ENCODE measurements around the gene EVL. TPM values are rescaled to one million over a fixed set of nuclear protein-coding genes. Genes with fewer than 3 reads are reported as not detected.

Gene EVL
- total and polyA plus RNA-seq, 12 donors = 26.0 to 79.4 (median 47.6) TPM

DNA sequence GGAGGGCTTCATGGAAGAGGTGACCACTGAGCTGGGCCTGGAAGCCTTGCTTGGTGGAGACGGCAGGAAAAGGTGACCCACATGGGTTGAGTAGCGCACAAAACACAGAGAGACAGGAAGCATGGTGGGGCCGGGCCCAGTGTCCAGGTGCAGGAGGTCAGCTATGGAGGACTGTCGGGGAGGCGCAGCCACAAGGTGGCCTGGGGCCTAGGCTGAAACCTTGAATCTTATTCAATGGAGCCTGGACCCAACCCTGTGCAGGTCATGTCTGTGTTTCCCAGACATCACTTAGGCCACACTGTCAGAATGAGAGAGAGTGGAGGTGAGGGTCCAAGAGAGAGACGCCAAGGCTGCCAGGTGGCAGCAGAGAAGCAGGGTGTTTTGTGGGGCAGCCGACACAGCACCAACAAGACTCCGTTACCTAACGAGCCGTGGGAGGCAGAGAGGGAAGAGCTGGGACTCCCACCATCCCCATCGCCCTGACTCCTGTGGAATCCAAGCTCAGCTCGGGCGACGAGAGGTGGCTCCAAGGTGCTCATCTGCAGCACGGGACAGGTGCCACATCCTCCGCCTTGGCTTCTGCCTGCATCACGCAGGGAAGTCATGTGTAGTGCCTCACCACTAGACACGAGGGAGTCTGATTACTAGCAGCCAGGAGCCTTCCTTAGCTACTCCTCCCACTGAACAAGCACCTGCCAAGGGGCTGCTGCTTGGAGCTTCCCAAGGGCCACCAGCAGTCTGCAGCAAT lies 55.5 kb downstream of the EVL start:
- Histone ChIP-seq H3K4me3 (no peak overlapping the region), H3K4me1 (peaks cover 0 to 7% (median 0%) of the 10 kb centered on the region in 9 donors), H3K27ac (no peak overlapping the region), H3K27me3 (no peaks in the 10 kb centered on the region), H3K9me3 (no peaks in the 10 kb centered on the region), H3K36me3 (peaks cover 0 to 64% (median 0%) of the 10 kb centered on the region in 9 donors)
- no peak for DNase-seq
- intact Hi-C loops (cut with DNase I) = loop anchor here in 1 of 10 donors (10.0 kb wide), 1 partner anchor 74 kb away; no protein-coding TSS in a partner anchor
- TF ChIP-seq, protein P1, sequence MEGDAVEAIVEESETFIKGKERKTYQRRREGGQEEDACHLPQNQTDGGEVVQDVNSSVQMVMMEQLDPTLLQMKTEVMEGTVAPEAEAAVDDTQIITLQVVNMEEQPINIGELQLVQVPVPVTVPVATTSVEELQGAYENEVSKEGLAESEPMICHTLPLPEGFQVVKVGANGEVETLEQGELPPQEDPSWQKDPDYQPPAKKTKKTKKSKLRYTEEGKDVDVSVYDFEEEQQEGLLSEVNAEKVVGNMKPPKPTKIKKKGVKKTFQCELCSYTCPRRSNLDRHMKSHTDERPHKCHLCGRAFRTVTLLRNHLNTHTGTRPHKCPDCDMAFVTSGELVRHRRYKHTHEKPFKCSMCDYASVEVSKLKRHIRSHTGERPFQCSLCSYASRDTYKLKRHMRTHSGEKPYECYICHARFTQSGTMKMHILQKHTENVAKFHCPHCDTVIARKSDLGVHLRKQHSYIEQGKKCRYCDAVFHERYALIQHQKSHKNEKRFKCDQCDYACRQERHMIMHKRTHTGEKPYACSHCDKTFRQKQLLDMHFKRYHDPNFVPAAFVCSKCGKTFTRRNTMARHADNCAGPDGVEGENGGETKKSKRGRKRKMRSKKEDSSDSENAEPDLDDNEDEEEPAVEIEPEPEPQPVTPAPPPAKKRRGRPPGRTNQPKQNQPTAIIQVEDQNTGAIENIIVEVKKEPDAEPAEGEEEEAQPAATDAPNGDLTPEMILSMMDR (IDR thresholded peaks at IDR 0.05) = no peak
- ATAC-seq = no peak
- WGBS, 2 donors = 94 to 96% methylated on average over 18 of the region's 18 CpGs

DNA sequence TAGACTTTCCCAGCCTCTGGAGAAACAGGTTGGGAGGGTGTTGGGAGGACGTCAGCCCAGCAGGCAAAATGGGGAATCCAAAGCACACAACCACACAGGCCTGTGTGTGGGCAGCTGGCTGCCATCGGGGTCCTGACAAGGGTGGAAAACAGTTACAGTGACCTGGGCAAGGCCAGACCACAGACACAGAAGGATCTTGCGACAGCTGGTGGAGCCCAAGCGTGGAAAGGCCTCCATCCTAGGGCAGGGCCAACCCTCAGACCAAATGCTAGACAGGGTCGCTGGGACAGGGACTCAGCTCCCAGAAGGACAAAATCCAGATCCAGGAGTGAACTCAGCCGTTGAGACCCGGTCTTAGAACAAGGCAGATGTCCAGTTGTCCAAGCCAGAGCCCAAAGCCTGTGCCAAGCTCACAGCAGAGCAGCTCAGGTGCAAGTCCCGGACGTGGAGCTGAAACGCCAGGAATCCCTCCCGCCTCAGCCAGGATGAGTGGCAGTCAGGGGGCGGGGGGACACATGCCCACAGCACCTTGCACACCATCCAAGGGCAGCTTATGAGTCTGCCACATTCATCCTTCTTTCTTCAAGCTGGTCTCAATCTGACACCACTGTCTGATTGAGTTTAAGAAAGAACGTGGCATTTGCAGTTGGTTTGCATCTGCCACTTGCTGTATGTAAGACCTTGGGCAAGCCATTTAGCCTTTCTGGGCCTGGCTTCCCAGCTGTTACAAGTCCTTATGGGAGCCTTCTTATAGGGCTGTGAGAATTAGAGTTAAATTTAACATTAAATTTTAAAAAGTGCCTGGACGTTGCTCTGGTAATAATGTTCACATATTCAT lies 56.6 kb downstream of the EVL start:
- Histone ChIP-seq H3K27ac (no peak overlapping the region), H3K36me3 (peaks cover 0 to 69% (median 0%) of the 10 kb centered on the region in 9 donors), H3K4me3 (no peak overlapping the region), H3K27me3 (no peaks in the 10 kb centered on the region), H3K4me1 (peaks cover 0 to 7% (median 0%) of the 10 kb centered on the region in 9 donors), H3K9me3 (no peaks in the 10 kb centered on the region)
- ATAC-seq (no peak), DNase-seq (no peak)
- intact Hi-C loops (cut with DNase I) = loop anchor here in 1 of 10 donors (10.0 kb wide), 1 partner anchor 73 kb away; no protein-coding TSS in a partner anchor
- TF ChIP-seq, protein P1 (IDR thresholded peaks at IDR 0.05) = no peak
- WGBS, 2 donors = 92 to 94% methylated on average over 14 of the region's 14 CpGs

DNA sequence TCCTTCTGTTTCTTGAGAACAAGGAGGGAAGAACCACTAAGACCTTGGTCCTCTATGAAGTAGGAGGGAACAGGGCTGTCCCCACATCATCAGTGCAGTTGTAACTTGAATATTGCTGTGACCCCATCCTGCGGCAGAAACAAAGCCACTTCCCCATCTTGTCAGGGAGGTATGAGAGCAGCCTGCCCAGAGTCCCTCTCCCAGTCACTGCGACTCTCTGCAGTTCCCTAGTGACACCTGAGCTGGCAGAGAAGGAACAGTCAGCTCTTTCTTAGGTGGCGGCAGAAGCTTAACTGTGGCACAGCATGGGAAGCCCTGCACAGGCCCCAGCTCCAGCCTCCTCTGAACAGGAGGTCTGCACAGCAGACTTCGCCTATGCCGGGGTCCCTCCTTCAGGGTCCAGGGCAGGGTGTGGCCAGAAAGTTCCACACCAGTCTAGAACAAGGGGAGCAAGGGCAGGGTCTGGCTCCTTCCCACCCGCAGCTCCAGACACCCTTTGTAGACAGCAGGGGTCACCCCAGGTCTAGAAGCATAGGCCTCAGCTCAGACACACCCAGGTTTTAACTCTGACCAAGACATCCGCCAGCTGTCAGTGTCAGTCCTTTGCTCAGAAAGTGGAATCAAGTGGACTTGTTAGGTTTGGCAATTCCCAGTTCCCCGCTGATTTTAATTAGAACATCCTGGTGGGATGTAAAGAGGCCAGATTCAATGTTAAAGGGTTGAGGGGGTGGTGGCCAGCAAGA lies 57.4 kb downstream of the EVL start:
- intact Hi-C loops (cut with DNase I) = loop anchor here in 1 of 10 donors (10.0 kb wide), 1 partner anchor 72 kb away; no protein-coding TSS in a partner anchor
- H3K9me3 ChIP-seq = no peaks in the 10 kb centered on the region
- no peak overlapping the region for H3K4me3 ChIP-seq
- no peaks in the 10 kb centered on the region for H3K27me3 ChIP-seq
- DNase-seq (no peak), ATAC-seq (peak in 2 of 8 donors; percentile 23 to 31)
- H3K36me3 ChIP-seq = peaks cover 0 to 69% (median 0%) of the 10 kb centered on the region in 9 donors
- 83 to 84% methylated on average over 8 of the region's 8 CpGs for WGBS, 2 donors
- TF ChIP-seq, protein P1 (IDR thresholded peaks at IDR 0.05) = peak in 5 of 9 donors; percentile 7 to 33 (median 29)
- H3K27ac ChIP-seq = no peak overlapping the region
- H3K4me1 ChIP-seq = peaks cover 0 to 8% (median 0%) of the 10 kb centered on the region in 9 donors

Measured in heart right ventricle (tissue), 16 donors.